GM12878 (cell line): Measurements from ENCODE around the gene ARHGAP15. TPM values are rescaled to one million over a fixed set of nuclear protein-coding genes. Genes with fewer than 3 reads are reported as not detected.

ENCODE experiments used
- ATAC-seq: fragments of 200-7000 bp; cut with Tn5 transposase; 3 replicates; pipeline ENCODE4 v1.9.1; 2020; ENCODE audit warnings: mild to moderate bottlenecking, moderate library complexity
- BruUV-seq: library from RNA; stranded (reverse); fragments of 400-500 nt; replicated peaks from 2 replicates; lab custom pipeline; 2021; lab: Mats Ljungman, UMichigan
- CTCF ChIA-PET: fragments of 300-600 bp; sonication (Branson Sonifier 250); formaldehyde crosslinking; extraction: SDS; loops from one replicate; lab custom pipeline; 2021; ENCODE audit warnings: inconsistent platforms; lab: Yijun Ruan, JAX
- POLR2A ChIA-PET: fragments of 350-600 bp; formaldehyde crosslinking; extraction: SDS; loops from one replicate; lab custom pipeline; 2021; ENCODE audit warnings: inconsistent platforms; lab: Charles Lee
- RAD21 ChIA-PET: fragments of 300-600 bp; sonication (Branson Sonifier 250); formaldehyde crosslinking; loops from one replicate; lab custom pipeline; 2023; ENCODE audit warnings: antibody characterized with exemption; ENCODE audit not compliant: unreplicated experiment; lab: Charles Lee
- SMC1A ChIA-PET: fragments of 300-600 bp; sonication (Branson Sonifier 250); formaldehyde crosslinking; loops from one replicate; lab custom pipeline; 2023; ENCODE audit not compliant: unreplicated experiment, uncharacterized antibody; lab: Charles Lee
- DNase-seq: peaks from one replicate; pipeline ENCODE4 v3.0.0-alpha.2; 2011; ENCODE audit warnings: low read depth, low spot score
- FAIRE-seq: peaks from 3 replicates; lab custom pipeline; 2011; peaks lifted over from hg19 to GRCh38; lab: Jason Lieb, UNC
- H2AFZ ChIP-seq: 2 replicates; pipeline ENCODE4 v1.6.0; 2011; ENCODE audit warnings: low read depth, low read length, control low read depth; ENCODE audit not compliant: control insufficient read depth
- H3K27ac ChIP-seq: 2 replicates; pipeline ENCODE4 v1.5.1; 2011; ENCODE audit warnings: control low read depth; ENCODE audit not compliant: control insufficient read depth, insufficient read depth
- H3K27me3 ChIP-seq, 2 experiments: replicated peaks in 1 of 2; 2 replicates each; pipeline versions ENCODE4 v1.6.0 to v1.6.1; 2011; ENCODE audit warnings: low read length in 1 of 2; ENCODE audit not compliant: control insufficient read depth in 2 of 2, insufficient read depth in 2 of 2
- H3K36me3 ChIP-seq, 2 experiments: 2 replicates each; pipeline ENCODE4 v1.5.1; 2011; ENCODE audit warnings: low read length in 1 of 2; ENCODE audit not compliant: control insufficient read depth in 2 of 2, insufficient read depth in 2 of 2
- H3K4me1 ChIP-seq: 2 replicates; pipeline ENCODE4 v1.6.1; 2011; ENCODE audit warnings: mild to moderate bottlenecking, low read length, moderate library complexity, mixed read lengths; ENCODE audit not compliant: control insufficient read depth, insufficient read depth
- H3K4me2 ChIP-seq: 2 replicates; pipeline ENCODE4 v1.6.0; 2011; ENCODE audit warnings: control low read depth; ENCODE audit not compliant: control insufficient read depth, insufficient read depth
- H3K4me3 ChIP-seq: fragments of 200-600 bp; sonication (generic); 2 replicates; pipeline ENCODE4 v1.5.1; 2016
- H3K79me2 ChIP-seq: 2 replicates; pipeline ENCODE4 v1.6.0; 2011; ENCODE audit warnings: low read length; ENCODE audit not compliant: control insufficient read depth, insufficient read depth
- H3K9ac ChIP-seq: 2 replicates; pipeline ENCODE4 v1.8.0; 2011; ENCODE audit warnings: low read length, control low read depth, mixed read lengths; ENCODE audit not compliant: control insufficient read depth, insufficient read depth
- H3K9me3 ChIP-seq: replicated peaks from 3 replicates; pipeline ENCODE4 v1.5.1; 2011; ENCODE audit warnings: mild to moderate bottlenecking, low read length; ENCODE audit not compliant: control insufficient read depth, insufficient read depth
- H4K20me1 ChIP-seq: 2 replicates; pipeline ENCODE4 v1.6.0; 2011; ENCODE audit not compliant: control insufficient read depth, insufficient read depth
- DPF2 ChIP-seq: fragments of 450-650 bp; IDR thresholded peaks from 2 replicates; pipeline ENCODE4 v1.6.1; 2017; ENCODE audit warnings: mild to moderate bottlenecking
- ETV6 ChIP-seq, 2 experiments: fragments of 450-650 bp in 1 of 2; IDR thresholded peaks in 1 of 2; conservative IDR thresholded peaks in 1 of 2; 2 replicates each; pipeline ENCODE4 v1.6.1; 2014; ENCODE audit warnings: antibody characterized with exemption in 1 of 2, borderline replicate concordance in 1 of 2, low read depth in 1 of 2, mild to moderate bottlenecking in 1 of 2, moderate library complexity in 1 of 2
- FOXK2 ChIP-seq: fragments of 450-650 bp; IDR thresholded peaks from 2 replicates; pipeline ENCODE4 v1.6.1; 2017; ENCODE audit warnings: mild to moderate bottlenecking, moderate library complexity
- FOXM1 ChIP-seq: IDR thresholded peaks from 2 replicates; pipeline ENCODE4 v1.6.1; 2012; ENCODE audit warnings: low read depth, mild to moderate bottlenecking, inconsistent platforms, low read length, moderate library complexity
- PAX8 ChIP-seq: fragments of 450-650 bp; IDR thresholded peaks from 2 replicates; pipeline ENCODE4 v1.6.1; 2017; ENCODE audit warnings: mild to moderate bottlenecking, moderate library complexity
- PML ChIP-seq: IDR thresholded peaks from 2 replicates; pipeline ENCODE4 v1.6.1; 2012; ENCODE audit warnings: low read length, inconsistent platforms
- POU2F2 ChIP-seq: IDR thresholded peaks from 3 replicates; pipeline ENCODE4 v1.6.1; 2011; ENCODE audit warnings: low read depth, mild to moderate bottlenecking, low read length, borderline replicate concordance
- RAD51 ChIP-seq: fragments of 450-650 bp; IDR thresholded peaks from 2 replicates; pipeline ENCODE4 v1.6.1; 2016; ENCODE audit warnings: moderate library complexity, mild to moderate bottlenecking, inconsistent platforms
- SIN3A ChIP-seq: IDR thresholded peaks from 2 replicates; pipeline ENCODE4 v1.6.1; 2012; ENCODE audit warnings: low read depth, low read length, improper control_type of control experiment
- SIX5 ChIP-seq: IDR thresholded peaks from 2 replicates; pipeline ENCODE4 v1.6.1; 2011; ENCODE audit warnings: mild to moderate bottlenecking, low read depth, low read length, moderate library complexity; ENCODE audit not compliant: severe bottlenecking
- SUZ12 ChIP-seq: fragments of 200-600 bp; sonication (generic); IDR thresholded peaks from one replicate; pipeline ENCODE4 v1.6.1; 2018; ENCODE audit warnings: antibody characterized with exemption, mild to moderate bottlenecking; ENCODE audit not compliant: unreplicated experiment
- TCF3 ChIP-seq: IDR thresholded peaks from 2 replicates; pipeline ENCODE4 v1.6.1; 2012; ENCODE audit warnings: low read depth, mild to moderate bottlenecking, low read length, borderline replicate concordance; ENCODE audit not compliant: insufficient read depth
- TCF7 ChIP-seq: IDR thresholded peaks from 2 replicates; pipeline ENCODE4 v1.6.1; 2014; ENCODE audit warnings: antibody characterized with exemption, borderline replicate concordance
- ZNF217 ChIP-seq: fragments of 450-650 bp; IDR thresholded peaks from 2 replicates; pipeline ENCODE4 v1.6.1; 2017; ENCODE audit warnings: antibody characterized with exemption, mild to moderate bottlenecking
- in situ Hi-C: fragments of 300-500 bp; cut with MboI; formaldehyde crosslinking; loops from 9 replicates; pipeline ENCODE4 v1.14.3; 2018; ENCODE audit warnings: mixed read lengths
- intact Hi-C: fragments of 100-400 bp; cut with micrococcal nuclease; formaldehyde crosslinking; loops from one replicate; pipeline ENCODE4 v1.14.2; 2022; ENCODE audit not compliant: unreplicated experiment
- polyA plus RNA-seq, 11 experiments: library from polyadenylated mRNA; depleted of rRNA in 4 of 11; unstranded in 6 of 11; stranded (reverse) in 5 of 11; fragments of >200 nt; fragmentation: Nextera tagmentation in 4 of 11; fragmentation: Illumina TruSeq in 1 of 11; extraction: Ambion mirVana in 4 of 11; extraction: Trizol in 1 of 11; gene quantifications; 1 replicate in 1 of 11; 2 replicates in 10 of 11; pipeline versions ENCODE4 v1.2.1 to v1.2.3, GENCODE V29; 2011 to 2016; ENCODE audit warnings: inconsistent platforms in 2 of 11, missing spikeins in 2 of 11, low read depth in 1 of 11
- total RNA-seq, 4 experiments: library from RNA; depleted of rRNA in 3 of 4; stranded (reverse); fragments of >200 nt in 3 of 4; fragmentation: Illumina TruSeq in 1 of 4; extraction: Trizol in 1 of 4; gene quantifications; 2 replicates each; pipeline versions ENCODE4 v1.2.1 to v1.2.3, GENCODE V29; 2013 to 2021
- TF ChIP-seq, protein P1 (sequence below): IDR thresholded peaks from 2 replicates; pipeline ENCODE4 v1.6.1; 2011; ENCODE audit warnings: mild to moderate bottlenecking, low read depth, low read length, moderate library complexity; ENCODE audit not compliant: insufficient replicate concordance
- TF ChIP-seq, protein P2 (sequence below): IDR thresholded peaks from 2 replicates; pipeline ENCODE4 v1.6.1; 2011; ENCODE audit warnings: borderline replicate concordance, low read depth, mild to moderate bottlenecking, moderate library complexity, low read length; ENCODE audit not compliant: insufficient read depth, poor library complexity, severe bottlenecking

Gene ARHGAP15
- total and polyA plus RNA-seq, 10 of the 15 experiments (the other 5 are each of a cell fraction or from before 2014, with no cell fraction given) = 38.0 to 92.6 (median 66.7) TPM

DNA sequence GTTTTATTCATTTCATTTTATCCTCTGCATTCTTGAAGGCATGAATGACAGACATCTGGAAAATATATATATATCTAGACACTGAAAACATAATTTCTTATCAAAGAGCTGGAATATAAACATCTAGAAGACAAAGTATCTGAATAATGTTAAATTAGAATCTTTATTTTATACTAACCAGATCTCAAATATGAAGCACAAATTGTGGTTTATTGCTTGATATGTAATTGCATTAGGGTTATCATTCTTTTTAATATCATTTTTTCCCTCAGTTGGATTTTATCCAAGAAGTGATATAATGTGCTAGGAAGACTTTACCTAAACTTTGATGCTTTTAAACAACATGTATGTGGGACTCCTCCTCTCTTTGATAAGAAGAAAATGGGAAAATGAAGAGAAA lies 331.2 kb downstream of the ARHGAP15 start:
- DNase-seq = no peak
- TF ChIP-seq PAX8 (no peak), ETV6 (conservative IDR thresholded peaks at IDR 0.05 in 1 of 2, IDR thresholded peaks at IDR 0.05 in 1 of 2; ENCODE audit: borderline replicate concordance in 1 of 2, low read depth in 1 of 2) (no peak), TCF3 (no peak), DPF2 (no peak), FOXM1 (no peak), ZNF217 (no peak), FOXK2 (no peak), SUZ12 (no peak), POU2F2 (no peak), SIX5 (no peak), PML (no peak), TCF7 (no peak), SIN3A (no peak), RAD51 (no peak)
- TF ChIP-seq, protein P1, sequence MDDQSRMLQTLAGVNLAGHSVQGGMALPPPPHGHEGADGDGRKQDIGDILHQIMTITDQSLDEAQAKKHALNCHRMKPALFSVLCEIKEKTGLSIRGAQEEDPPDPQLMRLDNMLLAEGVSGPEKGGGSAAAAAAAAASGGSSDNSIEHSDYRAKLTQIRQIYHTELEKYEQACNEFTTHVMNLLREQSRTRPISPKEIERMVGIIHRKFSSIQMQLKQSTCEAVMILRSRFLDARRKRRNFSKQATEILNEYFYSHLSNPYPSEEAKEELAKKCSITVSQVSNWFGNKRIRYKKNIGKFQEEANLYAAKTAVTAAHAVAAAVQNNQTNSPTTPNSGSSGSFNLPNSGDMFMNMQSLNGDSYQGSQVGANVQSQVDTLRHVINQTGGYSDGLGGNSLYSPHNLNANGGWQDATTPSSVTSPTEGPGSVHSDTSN = no peak
- TF ChIP-seq, protein P2, sequence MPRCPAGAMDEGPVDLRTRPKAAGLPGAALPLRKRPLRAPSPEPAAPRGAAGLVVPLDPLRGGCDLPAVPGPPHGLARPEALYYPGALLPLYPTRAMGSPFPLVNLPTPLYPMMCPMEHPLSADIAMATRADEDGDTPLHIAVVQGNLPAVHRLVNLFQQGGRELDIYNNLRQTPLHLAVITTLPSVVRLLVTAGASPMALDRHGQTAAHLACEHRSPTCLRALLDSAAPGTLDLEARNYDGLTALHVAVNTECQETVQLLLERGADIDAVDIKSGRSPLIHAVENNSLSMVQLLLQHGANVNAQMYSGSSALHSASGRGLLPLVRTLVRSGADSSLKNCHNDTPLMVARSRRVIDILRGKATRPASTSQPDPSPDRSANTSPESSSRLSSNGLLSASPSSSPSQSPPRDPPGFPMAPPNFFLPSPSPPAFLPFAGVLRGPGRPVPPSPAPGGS = no peak
- TF ChIP-seq, all 136 proteins: peak for 0
- ATAC-seq = no peak
- Histone ChIP-seq H3K4me2 (no peak overlapping the region), H3K79me2 (no peaks in the 10 kb centered on the region), H3K4me3 (no peak overlapping the region), H3K27ac (no peak overlapping the region), H3K36me3 (no peaks in the 10 kb centered on the region), H2AFZ (no peak overlapping the region), H3K27me3 (no peaks in the 10 kb centered on the region), H4K20me1 (no peaks in the 10 kb centered on the region), H3K4me1 (no peaks in the 10 kb centered on the region), H3K9me3 (no peaks in the 10 kb centered on the region), H3K9ac (no peak overlapping the region)
- intact Hi-C loops = no loop called here
- POLR2A ChIA-PET = interaction anchor here (0.6 kb wide), 1 partner anchor 310 kb away, joined by 4 read pairs; no protein-coding TSS in a partner anchor
- FAIRE-seq = no peak
- in situ Hi-C loops = no loop called here
- no TSS peak for BruUV-seq
- RAD21 ChIA-PET = no interaction called here
- SMC1A ChIA-PET = interaction anchor here (1.5 kb wide), 1 partner anchor 9 kb away, joined by 4 read pairs; no protein-coding TSS in a partner anchor
- CTCF ChIA-PET = interaction anchor here (1.0 kb wide), 1 partner anchor 9 kb away, joined by 3 read pairs; no protein-coding TSS in a partner anchor
